Measurements from ENCODE around the gene TET1. TPM values are rescaled to one million over a fixed set of nuclear protein-coding genes. Genes with fewer than 3 reads are reported as not detected.

Gene TET1
- 41.3 TPM for total RNA-seq

DNA sequence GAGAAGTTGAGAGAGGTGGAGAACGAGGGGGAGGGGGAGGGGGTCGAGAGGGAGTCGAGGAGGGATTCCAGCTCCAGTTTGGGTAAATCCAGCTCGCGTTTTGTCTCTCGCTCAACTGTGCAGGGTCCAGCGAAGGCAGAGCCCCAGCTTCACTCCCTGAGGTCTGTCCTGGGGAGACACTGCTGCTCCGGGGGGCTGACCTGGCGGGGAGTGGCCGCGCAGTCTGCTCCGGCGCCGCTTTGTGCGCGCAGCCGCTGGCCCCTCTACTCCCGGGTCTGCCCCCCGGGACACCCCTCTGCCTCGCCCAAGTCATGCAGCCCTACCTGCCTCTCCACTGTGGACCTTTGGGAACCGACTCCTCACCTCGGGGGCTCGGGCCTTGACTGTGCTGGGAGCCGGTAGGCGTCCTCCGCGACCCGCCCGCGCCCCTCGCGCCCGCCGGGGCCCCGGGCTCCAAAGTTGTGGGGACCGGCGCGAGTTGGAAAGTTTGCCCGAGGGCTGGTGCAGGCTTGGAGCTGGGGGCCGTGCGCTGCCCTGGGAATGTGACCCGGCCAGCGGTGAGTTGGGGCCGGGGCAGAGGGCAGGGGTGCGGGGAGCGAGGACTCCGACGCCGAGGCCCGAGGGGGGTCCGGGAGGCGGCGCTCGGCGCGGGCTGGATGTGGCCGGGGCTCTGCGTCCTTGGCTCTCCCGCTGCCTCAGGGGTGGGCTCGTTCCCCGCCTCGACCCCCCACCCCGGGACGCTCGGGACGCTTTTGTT, at the start of gene TET1:
TET1 (plus strand) TSS at position 152 of the 757 bp plus-strand sequence. CDS start 12,002 bp downstream, outside the sequence.

DNA sequence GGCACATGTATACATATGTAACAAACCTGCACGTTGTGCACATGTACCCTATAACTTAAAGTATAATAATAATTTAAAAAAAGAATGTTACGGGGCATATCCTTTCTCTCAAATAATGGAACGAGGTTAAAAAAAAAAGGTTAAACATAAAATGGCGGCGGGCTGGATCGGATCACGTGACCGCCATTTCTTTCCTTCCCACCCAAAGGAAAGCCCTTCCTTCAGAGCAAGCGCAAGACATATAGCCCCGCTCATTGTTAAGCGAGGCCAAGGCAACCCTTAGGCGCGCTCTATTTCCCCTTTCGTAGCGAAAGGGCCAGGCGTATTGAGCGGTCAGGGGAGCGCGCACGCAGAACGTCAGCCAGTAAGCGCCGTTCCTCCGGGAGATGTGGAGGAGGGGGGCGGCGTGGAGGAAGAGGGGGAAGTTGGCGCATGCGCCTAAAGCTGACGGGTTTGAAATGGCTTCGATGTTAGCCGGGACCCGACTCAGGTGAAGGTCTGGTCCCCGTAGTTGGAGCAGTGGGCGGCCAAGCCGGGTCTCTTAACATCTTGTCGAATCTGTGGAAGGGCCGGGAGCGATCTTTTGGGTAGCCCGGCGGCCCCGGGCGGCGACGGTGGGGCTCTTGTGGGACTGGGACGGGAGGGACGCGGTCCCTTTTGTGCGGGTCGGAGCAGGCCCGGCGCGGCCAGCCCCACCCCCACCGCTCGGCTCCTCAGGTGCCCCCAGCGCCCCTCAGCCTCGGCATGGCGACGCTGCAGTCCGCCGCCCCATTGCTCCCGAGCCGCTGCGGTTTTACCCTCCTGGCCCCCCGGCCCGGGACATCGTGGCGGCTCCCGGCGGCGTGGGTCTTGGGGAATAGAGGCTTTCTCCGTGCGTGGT, 160.9 kb downstream of the TET1 start, which contains the start of gene CCAR1:
CCAR1 (plus strand) TSS at position 447 of the 880 bp plus-strand sequence. CDS start 1,266 bp downstream, outside the sequence.

Small RNAs within 50 kb of the gene (small RNA-seq; reads per million reads assigned to genes)
- gene RF00019 (ENCODE audit: low replicate concordance): not detected

Other genes starting within 250 kb of the TET1 start
- gene HNRNPH3, start 228.3 kb upstream of the TET1 start, total RNA-seq: 87.3 TPM
- 13.5 TPM for gene PBLD, start 227.4 kb upstream of the TET1 start, total RNA-seq
- 178 TPM for gene RUFY2, start 153.1 kb upstream of the TET1 start, total RNA-seq
- 26.6 TPM for gene DNA2, start 88.4 kb upstream of the TET1 start, total RNA-seq
- 50.7 TPM for gene SLC25A16, start 32.8 kb upstream of the TET1 start, total RNA-seq
- gene CCAR1, start 160.9 kb downstream of the TET1 start, total RNA-seq: 74.8 TPM